ENCODE measurements around the gene ACTN2. TPM values are rescaled to one million over a fixed set of nuclear protein-coding genes. Genes with fewer than 3 reads are reported as not detected.

Gene ACTN2
- polyA plus RNA-seq, 3 donors, result 0.40 to 1.9 (median 1.5) TPM

DNA sequence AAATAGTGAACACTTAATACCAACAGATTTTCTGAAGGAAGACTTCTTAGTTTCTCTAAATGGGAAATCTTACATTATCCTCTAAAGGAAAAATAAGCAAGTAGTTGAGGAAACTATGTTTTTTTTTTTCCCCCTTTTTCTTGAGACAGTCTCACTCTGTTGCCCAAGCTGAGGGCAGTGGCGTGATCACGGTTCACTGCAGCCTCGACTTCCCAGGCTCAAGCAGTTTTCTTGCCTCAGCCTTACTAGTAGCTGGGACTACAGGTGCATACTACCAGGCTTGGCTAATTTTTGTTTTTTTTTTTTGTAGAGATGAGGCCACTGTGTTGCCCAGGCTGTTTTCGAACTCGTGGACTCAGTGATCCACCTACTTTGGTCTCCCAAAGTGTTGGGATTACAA lies 112.7 kb downstream of the ACTN2 start:
- 95 to 99% (median 97%) methylated on average over 5 of the region's 5 CpGs for WGBS, 3 donors
- H3K27ac ChIP-seq (ENCODE audit: low read depth, low read length), result no peak overlapping the region

DNA sequence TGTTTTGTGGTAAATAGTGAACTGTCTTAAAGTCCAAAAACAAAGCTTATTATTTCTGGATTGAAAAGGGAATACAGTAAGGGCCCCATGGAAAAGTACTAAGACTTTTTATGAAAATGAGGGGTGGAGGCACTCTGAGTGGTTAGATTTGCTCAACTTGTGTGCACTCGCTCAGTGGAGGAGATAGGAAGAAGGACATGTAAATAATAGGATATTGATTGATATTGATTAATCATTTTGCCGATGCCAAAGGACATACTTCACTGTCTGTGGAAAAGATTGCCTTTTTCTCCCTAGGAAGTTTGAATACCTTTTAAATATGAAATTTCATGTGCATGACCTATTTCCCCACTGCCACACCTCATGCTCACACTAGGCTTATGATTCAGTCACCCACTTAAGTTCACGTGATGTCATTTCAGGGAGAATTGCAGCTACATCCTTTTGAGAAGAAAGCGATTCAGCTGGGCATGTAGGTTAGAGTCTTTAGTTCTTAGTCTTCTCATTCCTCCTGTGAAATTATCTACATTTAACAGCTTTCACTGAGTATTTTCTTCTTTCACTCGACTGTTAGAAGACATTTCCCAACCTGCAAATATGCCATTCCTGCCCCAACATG lies 113.8 kb downstream of the ACTN2 start:
- H3K27ac ChIP-seq (ENCODE audit: low read depth, low read length), result no peak overlapping the region
- 51 to 88% (median 73%) methylated on average over 5 of the region's 5 CpGs for WGBS, 3 donors

- no peak overlapping the region for H3K27ac ChIP-seq (ENCODE audit: low read depth, low read length)
Measured at GRCh38 chr1:236800623-236801022, 114.3 kb downstream of the ACTN2 start.

- WGBS, 3 donors, result 63 to 99% (median 90%) methylated on average over 3 of the region's 3 CpGs
- H3K27ac ChIP-seq (ENCODE audit: low read depth, low read length), result no peak overlapping the region
Measured at GRCh38 chr1:236802264-236802663, 116.0 kb downstream of the ACTN2 start.

DNA sequence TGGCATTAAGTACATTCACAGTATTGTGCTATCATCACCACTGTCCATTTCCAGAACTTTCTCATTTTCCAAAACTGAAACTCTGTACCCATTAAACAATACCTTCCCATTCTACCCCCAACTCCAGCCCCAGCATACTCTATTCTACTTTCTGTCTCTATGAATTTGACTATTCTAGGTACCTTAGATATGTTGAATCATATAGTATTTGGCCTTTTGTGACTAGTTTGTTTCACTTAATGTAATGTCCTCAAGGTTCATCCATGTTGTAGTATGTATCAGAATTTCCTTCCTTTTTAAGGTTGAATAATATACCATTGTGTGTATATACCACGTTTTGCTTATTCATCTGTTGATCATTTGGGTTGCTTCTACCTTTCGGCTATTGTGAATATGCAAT lies 120.3 kb downstream of the ACTN2 start:
- H3K27ac ChIP-seq (ENCODE audit: low read depth, low read length), result no peak overlapping the region
- WGBS, 3 donors, result 89 to 95% (median 90%) methylated on average over 2 of the region's 2 CpGs

- H3K27ac ChIP-seq (ENCODE audit: low read depth, low read length), result no peak overlapping the region
- WGBS, 3 donors, result 37 to 99% (median 92%) methylated on average over 2 of the region's 2 CpGs
Measured at GRCh38 chr1:236808005-236808404, 121.7 kb downstream of the ACTN2 start.

- WGBS, 3 donors, result 40 to 74% (median 67%) methylated on average over 8 of the region's 8 CpGs
- no peak overlapping the region for H3K27ac ChIP-seq (ENCODE audit: low read depth, low read length)
Measured at GRCh38 chr1:236808564-236809130, 122.3 kb downstream of the ACTN2 start.

- no peak overlapping the region for H3K27ac ChIP-seq (ENCODE audit: low read depth, low read length)
- WGBS, 3 donors, result 50 to 77% (median 50%) methylated on average over 1 of the region's 1 CpG
Measured at GRCh38 chr1:236809148-236809547, 122.8 kb downstream of the ACTN2 start.

DNA sequence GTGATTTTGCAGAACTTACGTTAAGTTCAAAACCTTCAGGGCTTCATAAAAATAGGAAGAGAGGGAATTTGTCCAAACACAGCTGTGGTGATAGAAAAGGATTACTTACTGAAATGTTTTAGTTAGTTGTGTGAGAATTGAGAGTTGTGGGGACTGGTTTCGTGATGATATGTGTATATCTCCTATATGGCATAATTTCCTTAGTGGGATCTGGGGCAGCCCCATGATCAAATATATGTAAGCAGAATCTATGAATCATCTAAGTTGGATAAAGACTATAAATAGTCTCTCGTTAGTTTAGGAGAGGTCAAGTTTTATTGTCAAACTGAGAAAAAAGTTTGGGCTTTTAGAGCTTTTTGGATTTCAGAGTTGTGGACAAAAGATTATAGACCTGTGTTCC lies 123.7 kb downstream of the ACTN2 start:
- WGBS, 3 donors, result 77 to 95% (median 91%) methylated on average over 3 of the region's 3 CpGs

DNA sequence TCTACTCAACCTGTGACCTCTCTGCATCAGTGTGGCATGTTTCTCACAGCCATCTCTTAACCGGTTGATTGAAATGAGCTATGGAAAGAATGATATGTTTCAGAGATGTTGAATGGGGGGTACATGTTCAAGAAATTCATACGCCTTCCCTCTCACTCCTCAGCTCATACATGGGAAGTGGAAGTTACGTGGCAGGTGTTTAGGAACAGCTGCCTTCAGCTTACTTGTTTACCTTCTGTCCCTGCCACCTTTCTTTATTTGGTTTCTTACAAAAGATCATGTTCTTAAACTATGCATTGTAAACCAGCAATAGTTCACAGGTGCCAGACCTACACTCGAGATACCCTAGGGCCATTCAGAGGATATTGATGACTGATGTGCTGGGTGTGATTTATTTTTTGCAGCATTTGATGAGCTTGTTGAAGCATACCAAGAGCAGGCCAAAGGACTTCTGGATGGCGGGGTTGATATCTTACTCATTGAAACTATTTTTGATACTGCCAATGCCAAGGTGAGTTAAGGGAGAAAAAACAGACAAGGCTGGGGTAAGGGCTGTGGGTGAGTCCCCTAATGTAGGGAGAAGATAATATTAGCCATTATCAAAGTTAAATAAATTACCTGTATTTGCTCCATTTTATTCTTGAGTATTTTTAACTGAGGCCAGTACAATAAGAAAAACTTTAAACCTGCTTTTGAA lies 126.2 kb downstream of the ACTN2 start:
- H3K27ac ChIP-seq (ENCODE audit: low read depth, low read length), result no peak overlapping the region
- 50 to 99% (median 92%) methylated on average over 5 of the region's 5 CpGs for WGBS, 3 donors

More for the DNA sequence above, 123.7 kb downstream of the ACTN2 start:
- H3K27ac ChIP-seq (ENCODE audit: low read depth, low read length), result no peak overlapping the region

Other genes with a start within 250 kb of the ACTN2 start
- gene LGALS8, start 162.5 kb upstream of the ACTN2 start, polyA plus RNA-seq, result 10 to 100 TPM; 16.2 to 39.7 (median 22.9) TPM
- 1 to 10 TPM; 4.8 to 8.6 (median 6.0) TPM for gene HEATR1, start 82.0 kb upstream of the ACTN2 start, polyA plus RNA-seq
- gene MTR, start 108.8 kb downstream of the ACTN2 start, polyA plus RNA-seq, result 10 to 100 TPM in 1 of 3 donors, 1 to 10 TPM in 2; 4.5 to 16.5 (median 5.9) TPM

Measured in adipose tissue (tissue), 3 donors.